GM21447 (cell line): ENCODE results near the gene NAV3.

Source experiments
- ATAC-seq: cut with Tn5 transposase; IDR thresholded peaks from one replicate; pipeline ENCODE4 v1.9.1; 2021; ENCODE audit not compliant: unreplicated experiment

The NAV3 gene

DNA sequence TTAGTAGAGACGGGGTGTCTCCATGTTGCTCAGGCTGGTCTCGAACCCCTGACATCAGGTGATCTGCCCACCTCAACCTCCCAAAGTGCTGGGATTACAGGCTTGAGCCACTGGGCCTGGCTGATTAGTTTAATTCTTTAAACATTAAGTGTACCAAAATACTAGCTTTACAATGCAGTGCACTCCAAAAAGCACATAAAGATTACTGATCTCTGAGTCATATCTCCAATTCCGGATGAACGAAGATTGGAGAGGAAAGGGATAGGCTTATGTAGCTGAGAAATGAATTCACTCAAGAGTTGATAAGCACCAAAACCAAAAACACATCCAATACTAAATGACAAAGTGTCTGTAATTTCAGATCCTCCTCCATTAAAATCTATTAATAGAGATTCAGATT, 15.1 kb downstream of the NAV3 start:
- ATAC-seq: no peak

- ATAC-seq: peak; percentile 95
These were observed 16.4 kb downstream of the NAV3 start for GRCh38 chr12:77847060-77847541.

DNA sequence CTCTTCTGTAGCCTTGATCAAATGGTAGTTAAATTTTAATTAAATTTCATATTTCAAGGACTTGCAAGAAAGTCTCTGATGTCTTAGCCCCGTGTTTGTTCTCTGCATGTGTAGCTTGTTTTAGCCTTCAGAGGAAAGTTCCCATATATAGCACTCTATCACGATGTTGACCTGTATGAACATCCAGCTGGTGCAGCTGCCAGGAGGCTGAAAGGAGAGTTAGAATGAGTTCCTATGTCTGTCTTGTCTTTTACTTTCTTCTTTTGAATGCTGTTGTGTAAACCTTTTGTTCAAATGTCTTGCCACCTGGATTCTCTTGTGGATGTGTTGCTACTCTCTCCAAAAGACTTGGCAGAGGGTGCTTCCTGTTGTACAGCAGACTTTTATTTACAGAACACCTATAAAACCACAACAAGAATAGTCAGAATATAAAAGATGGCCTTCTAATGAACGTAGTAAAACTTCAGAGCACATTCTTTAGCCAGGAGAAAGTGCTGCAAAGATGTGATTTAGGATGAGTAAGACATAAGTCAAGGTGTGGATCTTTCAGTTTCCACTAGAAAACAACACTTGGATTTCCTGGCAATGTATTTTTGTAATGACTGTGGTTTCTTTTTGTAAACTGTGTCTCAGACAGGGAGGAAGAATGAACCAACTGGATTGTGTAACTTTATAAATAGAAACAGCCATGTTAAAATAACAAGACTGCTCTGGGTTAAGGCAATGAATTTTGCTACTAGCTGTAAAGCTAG, 17.2 kb downstream of the NAV3 start:
- no peak for ATAC-seq

GRCh38 chr12:77850129-77850528, 19.4 kb downstream of the NAV3 start:
- ATAC-seq: no peak

GRCh38 chr12:77850698-77851097, 20.0 kb downstream of the NAV3 start:
- ATAC-seq: no peak

GRCh38 chr12:77855548-77855947, 24.9 kb downstream of the NAV3 start:
- ATAC-seq: no peak

- no peak for ATAC-seq
These were observed 30.6 kb downstream of the NAV3 start for GRCh38 chr12:77861317-77861716.

DNA sequence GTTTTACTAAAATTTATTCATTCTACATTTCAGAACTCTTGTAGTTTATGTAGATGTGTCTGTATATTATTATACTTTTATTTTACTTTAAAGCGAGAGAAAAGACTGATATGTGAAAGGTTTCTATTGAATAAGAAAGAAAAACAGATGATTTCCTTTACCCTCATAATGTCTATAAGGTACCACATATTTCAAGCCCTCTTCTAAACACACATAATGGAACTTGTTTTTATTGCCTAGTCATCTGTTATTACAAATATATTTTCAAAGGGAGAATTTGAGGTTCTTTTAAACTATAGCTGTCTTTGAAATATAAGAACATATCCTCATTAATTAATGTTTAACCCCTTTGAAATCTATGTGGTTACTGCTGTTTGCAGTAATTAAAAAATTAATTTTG, 34.5 kb downstream of the NAV3 start:
- no peak for ATAC-seq

DNA sequence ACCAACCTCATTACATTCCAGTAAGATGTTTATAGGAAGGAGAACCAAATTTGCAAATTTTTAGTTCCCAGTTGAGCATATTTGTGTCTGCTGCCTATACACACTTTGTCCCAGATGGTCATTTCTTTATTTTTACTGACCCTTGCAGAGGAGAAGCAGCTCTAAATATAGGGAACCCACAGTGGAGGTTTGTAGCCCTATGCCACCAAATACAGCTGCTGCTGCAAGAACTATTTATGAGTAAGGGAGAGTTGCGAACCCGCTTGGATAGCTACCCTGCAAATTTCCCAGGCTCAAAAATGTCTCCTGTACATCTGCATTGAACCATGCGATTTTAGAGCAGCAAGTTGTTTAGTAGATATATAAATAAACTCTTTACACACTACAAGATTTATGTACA, 48.2 kb downstream of the NAV3 start:
- no peak for ATAC-seq

- no peak for ATAC-seq
These were observed 52.0 kb downstream of the NAV3 start for GRCh38 chr12:77882709-77883108.

GRCh38 chr12:77888611-77889010, 57.9 kb downstream of the NAV3 start:
- ATAC-seq: no peak

- no peak for ATAC-seq
These were observed 60.9 kb downstream of the NAV3 start for GRCh38 chr12:77891518-77892147.

- no peak for ATAC-seq
These were observed 63.2 kb downstream of the NAV3 start for GRCh38 chr12:77893918-77894317.

DNA sequence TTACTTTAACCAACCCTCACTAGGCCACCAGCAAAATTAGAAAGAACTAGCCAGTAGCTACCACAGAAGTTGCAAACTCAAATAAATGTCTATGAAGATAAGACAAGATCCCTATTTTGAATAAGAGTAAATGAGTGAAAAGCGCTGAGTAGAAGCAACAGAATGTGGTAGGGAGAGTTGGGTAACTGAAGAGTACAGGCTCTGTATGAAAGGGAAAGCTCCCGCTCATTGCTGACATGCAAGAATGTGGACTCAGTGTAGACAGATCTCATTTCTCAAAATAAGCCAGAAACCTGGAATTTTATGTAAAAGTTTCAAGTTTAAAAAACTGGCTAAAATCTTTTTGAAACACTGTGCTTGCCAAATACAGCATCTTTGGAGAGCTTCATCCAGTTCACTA, 63.9 kb downstream of the NAV3 start:
- no peak for ATAC-seq

DNA sequence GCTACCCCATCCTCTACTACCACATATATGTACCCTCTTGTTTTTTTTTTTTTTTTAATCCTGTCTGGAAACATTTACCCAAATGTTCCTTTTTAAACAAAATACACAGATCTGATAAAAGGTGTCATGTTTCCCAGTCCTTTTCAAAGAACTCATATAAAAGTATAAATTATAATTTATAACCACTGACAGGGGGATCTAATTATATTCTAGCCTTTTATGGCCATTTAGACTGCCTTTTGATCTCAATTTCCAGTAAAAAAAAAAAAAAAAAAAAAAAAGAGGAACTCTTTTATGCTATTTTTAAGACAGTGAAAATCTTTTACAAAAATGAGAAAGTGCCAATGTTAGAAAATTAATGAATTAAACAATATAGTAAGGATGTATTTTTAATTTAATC, 65.0 kb downstream of the NAV3 start:
- ATAC-seq: no peak

DNA sequence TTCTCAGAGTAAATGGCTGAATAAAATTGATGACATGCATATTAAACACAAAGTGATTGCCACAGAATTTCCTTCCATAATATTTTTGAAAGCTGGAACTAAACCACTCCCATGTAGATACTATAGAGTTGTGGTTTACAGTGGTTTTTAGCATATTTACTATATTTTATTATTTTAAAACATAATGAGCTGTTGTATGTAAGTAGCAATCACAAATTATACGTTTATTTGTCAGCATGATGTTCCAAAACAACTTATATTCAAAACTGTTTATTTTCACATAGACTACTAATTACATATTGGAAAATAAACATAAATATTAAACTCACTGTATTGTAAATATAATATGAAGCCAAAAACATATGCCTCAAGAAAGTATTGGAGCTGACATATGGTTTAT, 77.2 kb downstream of the NAV3 start:
- ATAC-seq: no peak

DNA sequence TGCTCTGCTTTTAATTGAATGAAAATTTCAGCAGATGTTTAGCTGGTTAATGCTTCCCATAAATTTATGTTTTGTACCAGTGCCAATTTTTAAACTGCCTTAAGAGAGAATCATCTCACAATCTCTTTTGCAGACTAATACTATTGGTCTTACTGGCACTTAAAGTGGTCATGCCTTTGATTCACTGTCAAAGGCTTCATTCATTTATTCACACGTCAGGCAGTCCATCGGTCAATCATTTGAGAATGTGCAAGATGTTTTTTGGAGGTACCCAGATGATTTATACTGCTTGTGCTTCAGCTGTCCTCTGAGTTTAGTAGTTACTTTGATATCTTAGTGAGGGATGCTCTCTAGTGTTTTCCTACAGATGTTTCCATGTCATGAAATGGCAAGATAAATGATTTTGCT, 83.4 kb downstream of the NAV3 start:
- ATAC-seq: no peak

DNA sequence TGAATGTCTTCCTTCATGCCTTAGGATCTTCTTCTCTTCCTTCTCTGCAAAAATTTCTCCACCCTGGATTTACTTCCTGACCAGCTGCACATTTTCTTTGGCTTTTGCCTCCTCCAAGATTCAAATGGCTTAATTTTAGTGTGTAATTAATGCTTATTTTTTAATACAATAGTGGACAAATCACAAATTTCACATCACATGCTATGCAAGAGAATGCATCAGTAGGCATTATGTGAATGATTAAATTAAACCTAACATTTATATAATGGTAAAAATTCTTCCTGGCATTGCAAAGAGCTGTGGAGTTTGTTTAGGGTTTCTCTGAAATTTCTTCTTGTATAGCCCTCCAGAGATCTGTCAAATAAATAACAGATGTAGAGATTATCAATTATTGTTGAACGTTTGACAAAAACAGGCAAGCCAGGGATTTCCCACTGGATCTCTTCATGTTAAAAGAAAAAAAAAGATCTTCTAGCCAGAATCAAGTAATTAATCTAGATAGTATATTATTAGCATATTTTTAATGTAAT, 84.4 kb downstream of the NAV3 start:
- ATAC-seq: no peak

DNA sequence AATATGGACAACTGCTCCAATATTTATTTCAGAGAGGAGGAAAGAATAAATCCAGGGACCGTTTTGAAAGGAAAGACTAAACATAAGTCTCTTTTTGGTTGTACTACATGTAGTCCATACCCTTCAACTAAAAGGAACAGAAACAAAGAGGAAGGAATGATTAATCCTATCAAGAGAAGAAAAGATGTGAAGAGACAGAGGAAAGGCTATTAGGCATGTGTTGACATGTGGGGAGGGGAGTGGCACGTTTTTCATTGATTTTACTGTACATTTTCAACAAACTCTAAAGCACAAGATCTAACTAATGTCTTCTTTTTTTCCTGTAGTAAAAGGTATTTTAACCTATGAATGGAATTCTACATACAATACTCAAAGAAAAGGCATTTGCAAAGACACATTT, 85.6 kb downstream of the NAV3 start:
- ATAC-seq: no peak

DNA sequence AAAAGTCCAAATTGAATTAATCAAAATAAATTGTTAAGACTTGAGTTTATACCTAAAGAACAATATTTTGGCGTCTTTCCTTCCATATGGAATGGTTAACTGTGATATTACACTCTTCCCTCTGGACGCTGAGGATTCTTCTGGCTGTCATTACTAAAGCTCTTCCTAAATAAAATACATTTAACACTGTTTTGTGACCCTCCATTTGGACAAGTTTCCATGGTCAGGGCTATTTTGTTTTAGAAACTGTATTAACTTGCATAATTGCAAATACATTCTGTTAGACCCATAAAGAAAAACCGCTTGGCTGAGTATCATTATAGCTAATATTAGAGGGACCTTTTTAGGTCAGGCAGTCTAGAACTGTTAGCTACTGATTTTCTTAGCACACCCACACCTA, 87.4 kb downstream of the NAV3 start:
- no peak for ATAC-seq

DNA sequence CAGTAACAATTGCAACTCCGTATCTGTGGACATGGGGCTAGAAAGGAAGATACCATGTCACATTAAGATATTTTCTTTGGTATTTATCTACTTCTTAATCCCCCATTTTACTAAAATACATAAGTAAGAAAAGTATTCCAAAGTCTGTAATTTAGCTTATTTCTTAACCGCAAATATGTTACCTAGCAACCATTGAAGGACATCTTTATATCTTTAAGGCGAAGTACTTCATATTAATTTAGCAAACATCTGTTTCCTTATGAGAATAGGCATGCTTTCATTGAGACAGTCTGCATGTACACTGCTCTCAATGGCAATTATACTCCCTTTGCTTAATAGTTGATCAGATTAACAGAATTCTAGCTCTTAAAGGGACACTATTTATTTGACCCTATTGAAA, 88.8 kb downstream of the NAV3 start:
- ATAC-seq: no peak

DNA sequence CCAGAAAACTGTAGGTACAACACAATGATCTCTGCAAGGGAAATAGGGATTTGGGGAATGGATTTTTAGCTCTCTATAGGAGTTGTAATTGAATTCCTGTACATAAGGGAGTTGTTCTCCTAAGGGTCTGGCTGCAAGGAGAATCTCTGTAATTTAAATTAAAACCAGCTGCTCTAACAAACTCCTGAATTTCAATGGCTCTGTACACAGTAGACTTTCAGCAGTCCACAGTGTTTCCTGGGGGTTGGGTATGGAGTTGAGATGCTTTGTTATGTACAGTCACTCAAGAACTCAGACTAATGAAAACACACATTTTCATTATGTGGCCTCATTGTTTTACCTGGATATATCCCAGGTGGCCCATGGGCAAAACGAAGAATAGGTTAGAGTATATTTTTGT, 93.2 kb downstream of the NAV3 start:
- ATAC-seq: no peak
